ENCODE data around the gene IQCE.

GRCh38 chr7:2622869-2623697, 64.3 kb downstream of the IQCE start:
- TF ChIP-seq PATZ1 (CRISPR knock-in tag; IDR thresholded peaks at IDR 0.05; ENCODE audit: borderline replicate concordance) (no peak), CREB5 (CRISPR knock-in tag; IDR thresholded peaks at IDR 0.05; ENCODE audit: low read depth) (no peak), TOX (CRISPR knock-in tag; IDR thresholded peaks at IDR 0.05; ENCODE audit: borderline replicate concordance) (no peak), ESRRG (CRISPR knock-in tag; IDR thresholded peaks at IDR 0.05) (no peak), POU6F1 (CRISPR knock-in tag; IDR thresholded peaks at IDR 0.05; ENCODE audit: borderline replicate concordance, low read depth) (no peak), TCF4 (CRISPR knock-in tag; IDR thresholded peaks at IDR 0.05; ENCODE audit: borderline replicate concordance) (no peak)
